Neural progenitor cell (in vitro differentiated cells): ENCODE results near the gene ZNF684.

Source experiments
- EZH2 ChIP-seq: fragments of 200-600 bp; sonication (generic); IDR thresholded peaks from 2 replicates; pipeline ENCODE4 v1.6.1; 2017; ENCODE audit warnings: antibody characterized with exemption, mild to moderate bottlenecking, moderate library complexity
- TF ChIP-seq, protein P1 (sequence below): fragments of 200-600 bp; sonication (generic); IDR thresholded peaks from 2 replicates; pipeline ENCODE4 v1.5.1; 2017; ENCODE audit warnings: antibody characterized with exemption, mild to moderate bottlenecking

DNA sequence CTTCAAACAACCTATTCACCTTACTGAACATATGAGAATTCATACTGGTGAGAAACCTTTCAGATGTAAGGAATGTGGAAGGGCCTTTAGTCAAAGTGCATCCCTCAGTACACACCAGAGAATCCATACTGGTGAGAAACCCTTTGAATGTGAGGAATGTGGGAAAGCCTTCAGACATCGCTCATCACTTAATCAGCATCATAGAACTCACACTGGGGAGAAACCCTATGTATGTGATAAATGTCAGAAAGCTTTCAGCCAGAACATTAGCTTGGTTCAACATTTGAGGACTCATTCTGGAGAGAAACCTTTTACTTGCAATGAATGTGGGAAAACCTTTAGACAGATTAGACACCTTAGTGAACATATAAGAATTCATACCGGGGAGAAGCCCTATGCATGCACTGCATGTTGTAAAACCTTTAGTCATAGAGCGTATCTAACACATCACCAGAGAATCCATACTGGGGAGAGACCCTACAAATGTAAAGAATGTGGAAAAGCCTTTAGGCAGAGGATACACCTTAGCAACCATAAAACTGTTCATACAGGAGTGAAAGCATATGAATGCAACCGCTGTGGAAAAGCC is 36.0 kb upstream of the ZNF684 start:
- TF ChIP-seq, protein P1, sequence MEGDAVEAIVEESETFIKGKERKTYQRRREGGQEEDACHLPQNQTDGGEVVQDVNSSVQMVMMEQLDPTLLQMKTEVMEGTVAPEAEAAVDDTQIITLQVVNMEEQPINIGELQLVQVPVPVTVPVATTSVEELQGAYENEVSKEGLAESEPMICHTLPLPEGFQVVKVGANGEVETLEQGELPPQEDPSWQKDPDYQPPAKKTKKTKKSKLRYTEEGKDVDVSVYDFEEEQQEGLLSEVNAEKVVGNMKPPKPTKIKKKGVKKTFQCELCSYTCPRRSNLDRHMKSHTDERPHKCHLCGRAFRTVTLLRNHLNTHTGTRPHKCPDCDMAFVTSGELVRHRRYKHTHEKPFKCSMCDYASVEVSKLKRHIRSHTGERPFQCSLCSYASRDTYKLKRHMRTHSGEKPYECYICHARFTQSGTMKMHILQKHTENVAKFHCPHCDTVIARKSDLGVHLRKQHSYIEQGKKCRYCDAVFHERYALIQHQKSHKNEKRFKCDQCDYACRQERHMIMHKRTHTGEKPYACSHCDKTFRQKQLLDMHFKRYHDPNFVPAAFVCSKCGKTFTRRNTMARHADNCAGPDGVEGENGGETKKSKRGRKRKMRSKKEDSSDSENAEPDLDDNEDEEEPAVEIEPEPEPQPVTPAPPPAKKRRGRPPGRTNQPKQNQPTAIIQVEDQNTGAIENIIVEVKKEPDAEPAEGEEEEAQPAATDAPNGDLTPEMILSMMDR = no peak
- no peak for TF ChIP-seq EZH2
